Stimulated activated CD4-positive, alpha-beta T cell treated with anti-CD3 and anti-CD28 coated beads, Interleukin-2, amount 100 ng/mL, for 24 hours (primary cell): ENCODE measurements around the gene AOAH.
"Not testable (repeated sequence)": the region's sequence is repeated elsewhere in the genome, so short reads cannot be mapped to it uniquely, and the experiment has no call there.

Source experiments
- DNase-seq, 2 donors: peaks; one replicate each; pipeline ENCODE4 v3.0.0-alpha.2; 2020

The AOAH gene

GRCh38 chr7:36535866-36536664 lies 188.2 kb downstream of the AOAH start:
- no peak for DNase-seq

- no peak for DNase-seq
These were observed 190.6 kb downstream of the AOAH start for GRCh38 chr7:36533717-36534116.

GRCh38 chr7:36532981-36533499 lies 191.3 kb downstream of the AOAH start:
- DNase-seq = no peak

GRCh38 chr7:36531951-36532350 lies 192.3 kb downstream of the AOAH start:
- no peak for DNase-seq

- DNase-seq = no peak
These were observed 193.8 kb downstream of the AOAH start for GRCh38 chr7:36530456-36530855.

GRCh38 chr7:36527549-36527913 lies 196.8 kb downstream of the AOAH start:
- DNase-seq = no peak

GRCh38 chr7:36526863-36527548 lies 197.3 kb downstream of the AOAH start:
- no peak for DNase-seq

GRCh38 chr7:36523371-36524101 lies 200.8 kb downstream of the AOAH start:
- no peak for DNase-seq

- no peak for DNase-seq
These were observed 201.8 kb downstream of the AOAH start for GRCh38 chr7:36522453-36523007.

- DNase-seq = no peak
These were observed 202.4 kb downstream of the AOAH start for GRCh38 chr7:36521911-36522310.

- no peak for DNase-seq
These were observed 203.2 kb downstream of the AOAH start for GRCh38 chr7:36521133-36521532.

GRCh38 chr7:36515847-36516246 lies 208.4 kb downstream of the AOAH start:
- no peak for DNase-seq

GRCh38 chr7:36514289-36515243 lies 209.7 kb downstream of the AOAH start:
- DNase-seq = no peak

GRCh38 chr7:36513393-36513792 lies 210.9 kb downstream of the AOAH start:
- DNase-seq = no peak

GRCh38 chr7:36512616-36513015 lies 211.7 kb downstream of the AOAH start:
- DNase-seq = no peak

GRCh38 chr7:36509962-36510361 lies 214.3 kb downstream of the AOAH start:
- no peak for DNase-seq

- DNase-seq = no peak
These were observed 216.5 kb downstream of the AOAH start for GRCh38 chr7:36507475-36508440.

- DNase-seq = no peak
These were observed 217.5 kb downstream of the AOAH start for GRCh38 chr7:36506820-36507219.

GRCh38 chr7:36506130-36506798 lies 218.0 kb downstream of the AOAH start:
- no peak for DNase-seq

- not testable (repeated sequence) for DNase-seq
These were observed 219.7 kb downstream of the AOAH start for GRCh38 chr7:36504617-36505016.
